T-helper 1 cell treated with Interleukin-12 subunit alpha and Interleukin-12 subunit beta and Interleukin-4 antibody, amounts not matched to agents 30 μg/mL and 1 μg/mL, for 36 hours (primary cell): Measurements from ENCODE around the gene CRYBB1.

ENCODE experiments used
- H3K27ac Mint-ChIP-seq: one replicate; pipeline ENCODE4 v1.8.0; 2021; ENCODE audit warnings: mild to moderate bottlenecking, mixed read lengths
- H3K27me3 Mint-ChIP-seq: one replicate; pipeline ENCODE4 v1.8.0; 2021; ENCODE audit warnings: low read depth, mixed read lengths
- H3K36me3 Mint-ChIP-seq: one replicate; pipeline ENCODE4 v1.8.0; 2021; ENCODE audit warnings: low read depth, mixed read lengths
- H3K4me1 Mint-ChIP-seq: one replicate; pipeline ENCODE4 v1.8.0; 2021; ENCODE audit warnings: low read depth, mixed read lengths
- H3K4me3 Mint-ChIP-seq: one replicate; pipeline ENCODE4 v1.8.0; 2021; ENCODE audit warnings: mild to moderate bottlenecking, moderate library complexity, mixed read lengths
- H3K9me3 Mint-ChIP-seq: one replicate; pipeline ENCODE4 v1.8.0; 2021; ENCODE audit warnings: mixed read lengths

Gene CRYBB1

GRCh38 chr22:26604368-26604767 is 13.5 kb downstream of the CRYBB1 start:
- Mint-ChIP-seq H3K27me3 (peaks cover 11% of the 10 kb centered on the region), H3K4me1 (peaks cover 20% of the 10 kb centered on the region), H3K4me3 (no peak overlapping the region), H3K27ac (no peak overlapping the region), H3K36me3 (no peaks in the 10 kb centered on the region), H3K9me3 (no peaks in the 10 kb centered on the region)

DNA sequence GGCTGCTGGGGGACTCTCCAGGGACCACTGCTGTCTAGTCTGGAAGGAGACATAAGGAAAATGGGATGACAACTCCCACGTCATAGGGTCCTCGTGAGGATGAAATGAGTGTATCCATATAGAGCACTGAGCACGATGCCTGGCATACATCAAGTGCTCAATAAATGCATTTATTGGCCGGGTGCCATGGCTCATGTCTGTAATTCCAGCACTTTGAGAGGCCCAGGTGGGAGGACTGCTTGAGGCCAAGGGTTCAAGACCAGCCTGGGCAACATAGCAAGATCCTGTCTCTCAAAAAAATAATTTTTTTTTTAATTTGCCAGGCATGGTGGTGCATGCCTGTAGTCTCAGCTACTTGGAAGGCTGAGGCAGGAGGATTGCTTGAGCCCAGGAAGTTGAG is 15.7 kb downstream of the CRYBB1 start:
- Mint-ChIP-seq H3K27me3 (peaks cover 13% of the 10 kb centered on the region), H3K27ac (no peak overlapping the region), H3K4me3 (no peak overlapping the region), H3K4me1 (peaks cover 19% of the 10 kb centered on the region), H3K36me3 (no peaks in the 10 kb centered on the region), H3K9me3 (no peaks in the 10 kb centered on the region)

DNA sequence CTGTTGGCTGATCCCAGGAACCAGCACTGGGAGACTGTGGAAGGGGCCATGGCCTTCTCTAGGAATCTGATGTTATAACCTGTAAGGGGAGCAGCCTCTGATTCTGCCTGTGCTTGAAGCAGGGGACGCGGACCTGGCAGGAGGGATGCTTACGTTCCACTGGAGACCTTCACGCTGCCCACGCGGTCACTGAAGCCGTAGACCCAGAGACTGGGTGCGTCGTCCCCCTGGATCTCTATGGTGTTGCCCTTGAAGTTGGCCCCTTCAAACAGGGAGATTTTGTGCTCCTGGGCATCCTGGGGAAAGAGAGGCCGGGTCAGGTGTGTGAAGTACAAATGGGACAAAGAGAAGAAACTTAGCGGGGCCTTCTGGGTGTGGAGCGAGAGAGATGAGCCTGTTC is 16.1 kb downstream of the CRYBB1 start:
- Mint-ChIP-seq H3K36me3 (no peaks in the 10 kb centered on the region), H3K27ac (no peak overlapping the region), H3K4me1 (peaks cover 20% of the 10 kb centered on the region), H3K27me3 (peaks cover 14% of the 10 kb centered on the region), H3K4me3 (no peak overlapping the region), H3K9me3 (no peaks in the 10 kb centered on the region)

DNA sequence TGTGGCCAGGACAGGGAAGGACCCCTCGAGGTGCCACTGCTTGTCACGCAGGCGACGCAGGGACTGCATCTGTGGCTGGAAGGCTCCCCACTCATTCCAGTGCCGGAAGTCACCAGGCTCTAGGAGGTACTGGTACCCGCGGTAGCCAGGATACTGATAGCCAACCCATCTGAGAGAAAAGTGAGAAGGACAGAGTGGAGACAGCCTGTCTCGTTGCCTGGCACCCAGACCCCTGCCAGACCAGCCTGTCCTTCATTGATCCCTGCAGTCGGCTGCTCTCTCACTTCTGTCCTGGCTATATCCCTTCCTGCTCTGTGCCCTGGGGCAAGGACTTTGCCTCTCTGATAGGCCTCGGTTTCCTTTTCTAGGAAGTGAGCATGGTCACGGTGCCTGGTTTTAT is 18.3 kb downstream of the CRYBB1 start:
- no peak overlapping the region for H3K4me3 Mint-ChIP-seq
- H3K36me3 Mint-ChIP-seq, result no peaks in the 10 kb centered on the region
- H3K9me3 Mint-ChIP-seq, result no peaks in the 10 kb centered on the region
- peaks cover 19% of the 10 kb centered on the region for H3K4me1 Mint-ChIP-seq
- H3K27me3 Mint-ChIP-seq, result peaks cover 17% of the 10 kb centered on the region
- H3K27ac Mint-ChIP-seq, result no peak overlapping the region

GRCh38 chr22:26597480-26597879 is 20.3 kb downstream of the CRYBB1 start:
- no peak overlapping the region for H3K4me3 Mint-ChIP-seq
- no peaks in the 10 kb centered on the region for H3K36me3 Mint-ChIP-seq
- H3K27me3 Mint-ChIP-seq, result peaks cover 17% of the 10 kb centered on the region
- peaks cover 28% of the 10 kb centered on the region for H3K4me1 Mint-ChIP-seq
- no peaks in the 10 kb centered on the region for H3K9me3 Mint-ChIP-seq
- no peak overlapping the region for H3K27ac Mint-ChIP-seq

- Mint-ChIP-seq H3K9me3 (no peaks in the 10 kb centered on the region), H3K27me3 (peaks cover 17% of the 10 kb centered on the region), H3K4me3 (no peak overlapping the region), H3K36me3 (no peaks in the 10 kb centered on the region), H3K27ac (no peak overlapping the region), H3K4me1 (peaks cover 33% of the 10 kb centered on the region)
These were observed 20.8 kb downstream of the CRYBB1 start for GRCh38 chr22:26597026-26597425.

DNA sequence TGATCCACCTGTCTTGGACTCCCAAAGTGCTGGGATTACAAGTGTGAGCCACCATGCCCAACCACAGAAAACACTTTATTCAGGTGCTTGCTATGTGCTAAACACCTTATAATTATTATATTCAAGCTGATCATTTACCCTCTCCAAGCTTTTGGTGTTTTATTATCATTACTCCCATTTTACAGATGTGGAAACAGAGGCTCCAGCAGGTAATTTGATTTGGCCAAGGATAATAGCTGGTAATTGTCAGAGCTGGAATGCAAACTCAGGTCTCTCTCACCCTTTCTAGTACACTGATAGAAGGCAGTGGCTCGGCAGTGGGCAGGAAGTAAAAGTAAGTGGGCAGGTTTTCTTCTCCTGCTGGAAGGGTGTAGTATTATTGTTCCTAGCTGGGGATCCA is 24.1 kb downstream of the CRYBB1 start:
- peaks cover 13% of the 10 kb centered on the region for H3K27me3 Mint-ChIP-seq
- no peak overlapping the region for H3K27ac Mint-ChIP-seq
- peaks cover 44% of the 10 kb centered on the region for H3K4me1 Mint-ChIP-seq
- peaks cover 2% of the 10 kb centered on the region for H3K36me3 Mint-ChIP-seq
- no peaks in the 10 kb centered on the region for H3K9me3 Mint-ChIP-seq
- peak overlapping the region; percentile 8 for H3K4me3 Mint-ChIP-seq

GRCh38 chr22:26592421-26592891 is 25.4 kb downstream of the CRYBB1 start:
- Mint-ChIP-seq H3K4me1 (peaks cover 50% of the 10 kb centered on the region), H3K27ac (peak overlapping the region; percentile 84), H3K27me3 (peaks cover 7% of the 10 kb centered on the region), H3K9me3 (no peaks in the 10 kb centered on the region), H3K4me3 (peak overlapping the region; percentile 68), H3K36me3 (peaks cover 11% of the 10 kb centered on the region)

DNA sequence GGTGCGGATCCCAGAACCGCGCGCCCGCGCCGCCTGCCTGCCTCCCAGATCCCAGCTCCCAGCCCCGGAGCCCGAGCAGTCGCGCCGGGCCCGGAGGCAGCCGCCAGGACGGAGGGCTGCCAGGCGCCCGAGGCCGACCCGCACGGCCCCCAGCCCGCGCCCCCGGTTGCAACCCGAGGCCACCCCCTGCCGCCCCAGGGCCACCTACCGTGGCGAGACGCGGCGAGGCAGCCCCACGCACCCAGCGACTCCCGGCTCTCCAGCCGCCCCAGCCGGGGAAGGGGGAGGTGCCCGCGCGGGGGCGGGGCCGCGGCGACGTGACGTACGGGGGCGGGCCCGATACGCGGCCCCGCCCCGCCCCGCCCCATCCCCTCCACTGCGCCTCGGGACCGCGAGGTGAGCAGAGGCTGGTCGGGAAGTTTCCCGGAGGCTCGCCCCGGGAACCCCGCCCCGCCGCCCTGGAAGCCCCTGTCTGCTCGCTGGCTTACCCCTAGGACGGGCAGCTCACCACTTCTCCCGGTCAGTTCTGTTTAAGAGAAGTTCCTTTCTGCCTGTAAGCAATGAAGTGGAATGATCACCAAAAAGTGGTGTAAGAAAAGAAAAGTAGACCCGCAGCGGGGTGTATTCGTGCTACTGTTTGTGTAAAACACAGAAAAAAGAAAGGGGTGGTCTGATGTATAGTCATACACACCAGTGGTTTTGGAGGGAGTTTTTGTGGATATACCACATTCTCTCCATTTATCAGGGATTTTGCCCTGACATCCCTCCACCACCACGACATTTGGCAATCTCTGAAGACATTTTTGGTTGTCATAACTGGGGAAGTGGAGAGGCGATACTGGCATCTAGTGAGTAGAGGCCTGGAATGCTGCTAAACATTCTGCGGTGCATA is 27.7 kb downstream of the CRYBB1 start, which contains the start of gene TPST2:
TPST2 (minus strand) TSS at position 288 of the 892 bp plus-strand sequence. CDS start 48,502 bp downstream, outside the sequence.
- Mint-ChIP-seq H3K4me3 (peak within 1 kb of the TSS; percentile 94), H3K9me3 (no peaks in the 10 kb centered on the region), H3K4me1 (peaks cover 64% of the 10 kb centered on the region), H3K27ac (peak within 1 kb of the TSS; percentile 88), H3K27me3 (no peaks in the 10 kb centered on the region), H3K36me3 (peaks cover 19% of the 10 kb centered on the region)

DNA sequence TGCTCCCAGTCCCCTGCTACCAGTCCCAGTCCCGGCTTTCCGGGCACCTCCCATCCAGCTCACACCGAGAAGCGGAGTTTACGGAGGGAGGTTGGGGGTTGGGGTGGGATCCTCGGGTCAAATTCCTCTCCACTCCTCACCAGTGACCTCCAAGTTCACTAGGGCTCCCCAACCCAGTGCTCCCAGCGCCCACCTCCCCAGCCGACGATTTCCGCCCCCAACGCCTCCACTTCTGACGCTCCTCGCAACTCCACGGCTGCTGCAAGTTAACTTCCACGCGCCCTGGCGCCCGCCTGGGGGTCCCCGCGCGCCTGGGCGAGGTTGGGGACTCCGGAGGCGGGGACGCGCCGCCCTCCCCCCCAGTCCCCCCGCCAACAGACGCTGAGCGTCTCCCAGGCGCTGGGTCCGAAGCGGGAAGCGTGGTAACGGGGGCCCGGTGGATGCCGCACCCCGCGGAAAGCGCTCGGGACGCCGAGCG is 28.4 kb downstream of the CRYBB1 start:
- Mint-ChIP-seq H3K4me3 (peak overlapping the region; percentile 94), H3K27me3 (no peaks in the 10 kb centered on the region), H3K36me3 (peaks cover 20% of the 10 kb centered on the region), H3K4me1 (peaks cover 70% of the 10 kb centered on the region), H3K27ac (peak overlapping the region; percentile 72), H3K9me3 (no peaks in the 10 kb centered on the region)

DNA sequence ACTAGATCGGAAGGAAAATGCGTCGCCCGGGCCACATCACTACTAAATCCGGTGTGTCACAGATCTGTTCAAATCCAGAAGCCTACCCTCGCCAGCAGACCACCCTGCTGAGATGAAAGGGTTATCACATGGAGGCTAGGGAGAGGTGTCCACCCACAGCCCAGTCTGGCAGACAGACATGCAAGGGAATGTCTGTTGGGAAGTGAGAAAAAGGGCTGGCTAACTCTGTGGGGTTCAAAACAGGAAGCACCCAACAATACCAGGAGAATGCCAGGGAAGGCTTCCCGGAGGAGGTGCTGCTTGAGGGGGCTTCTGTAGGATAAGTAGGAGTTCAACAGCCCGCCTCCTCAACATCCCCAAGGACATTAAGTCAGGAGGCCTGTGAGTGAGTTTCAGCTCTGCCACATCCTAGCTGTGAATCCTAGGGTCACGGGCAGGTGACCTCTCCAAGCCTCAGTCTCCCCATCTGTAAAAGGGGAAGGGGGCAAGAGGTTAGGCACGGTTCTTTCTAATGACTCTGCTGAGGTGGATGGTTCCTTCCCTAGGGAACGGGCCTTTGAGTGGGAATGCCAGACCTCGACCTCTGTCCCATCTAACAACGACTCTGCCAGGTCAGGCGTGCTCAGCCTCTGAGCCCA is 29.0 kb downstream of the CRYBB1 start:
- Mint-ChIP-seq H3K4me1 (peaks cover 70% of the 10 kb centered on the region), H3K27me3 (no peaks in the 10 kb centered on the region), H3K9me3 (no peaks in the 10 kb centered on the region), H3K4me3 (peak overlapping the region; percentile 94), H3K27ac (peak overlapping the region; percentile 72), H3K36me3 (peaks cover 26% of the 10 kb centered on the region)

DNA sequence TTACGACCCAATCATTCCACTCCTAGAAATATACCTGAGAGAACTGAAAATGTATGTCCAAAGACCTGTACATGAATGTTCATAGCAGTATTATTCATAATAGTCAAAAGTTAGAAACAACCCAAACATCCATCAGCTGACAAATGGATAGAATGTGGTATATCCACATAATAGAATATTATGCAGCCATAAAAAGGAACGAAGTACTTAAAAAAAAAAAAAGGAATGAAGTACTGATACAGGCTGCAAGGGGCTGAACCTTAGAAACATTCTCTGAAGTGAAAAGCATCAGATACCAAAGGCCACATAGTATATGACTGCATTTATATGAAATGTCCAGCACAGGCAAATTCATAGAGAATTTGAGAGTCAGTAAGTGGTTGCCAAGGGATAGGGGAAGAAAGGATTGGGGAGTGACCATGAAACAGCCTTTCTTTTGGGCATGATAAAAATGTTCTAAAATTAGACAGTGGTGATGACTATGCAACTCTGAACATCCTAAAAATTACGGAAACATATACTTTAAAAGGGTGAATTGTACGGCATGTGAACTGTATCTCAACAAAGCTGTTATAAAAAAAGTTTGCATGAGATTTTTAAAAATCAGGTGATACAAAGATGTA is 29.7 kb downstream of the CRYBB1 start:
- H3K9me3 Mint-ChIP-seq, result no peaks in the 10 kb centered on the region
- peaks cover 27% of the 10 kb centered on the region for H3K36me3 Mint-ChIP-seq
- H3K27ac Mint-ChIP-seq, result peak overlapping the region; percentile 72
- peak overlapping the region; percentile 94 for H3K4me3 Mint-ChIP-seq
- no peaks in the 10 kb centered on the region for H3K27me3 Mint-ChIP-seq
- H3K4me1 Mint-ChIP-seq, result peaks cover 67% of the 10 kb centered on the region

- Mint-ChIP-seq H3K4me1 (peaks cover 58% of the 10 kb centered on the region), H3K9me3 (no peaks in the 10 kb centered on the region), H3K27me3 (no peaks in the 10 kb centered on the region), H3K36me3 (peaks cover 33% of the 10 kb centered on the region), H3K4me3 (peak overlapping the region; percentile 57), H3K27ac (peak overlapping the region; percentile 36)
These were observed 31.1 kb downstream of the CRYBB1 start for GRCh38 chr22:26586556-26587325.
